H9 (cell line): ENCODE results near the gene RNU4-1. TPM values are rescaled to one million over a fixed set of nuclear protein-coding genes. Genes with fewer than 3 reads are reported as not detected.

Experiments used
- total RNA-seq: library from RNA; stranded (reverse); gene quantifications from 2 replicates; pipeline ENCODE4 v1.2.1, GENCODE V29; 2021

RNU4-1 gene
- total RNA-seq, 1 experiment from 2014 or later, result 3,262 TPM

Other genes starting within 250 kb of the RNU4-1 start
- 60.0 and 60.6 TPM in 2 replicates for gene RAB35, start 176.5 kb downstream of the RNU4-1 start, total RNA-seq
- gene GCN1, start 98.5 kb downstream of the RNU4-1 start, total RNA-seq, result 125 and 137 TPM in 2 replicates
- 2,950 and 3,019 TPM in 2 replicates for gene RPLP0, start 92.1 kb downstream of the RNU4-1 start, total RNA-seq
- 88.9 and 92.8 TPM in 2 replicates for gene PXN, start 27.5 kb downstream of the RNU4-1 start, total RNA-seq
- 2,441 and 2,702 TPM in 2 replicates for gene RNU4-2, start 1.3 kb downstream of the RNU4-1 start, total RNA-seq
- gene SIRT4, start 9.1 kb upstream of the RNU4-1 start, total RNA-seq, result 1.4 and 2.1 TPM in 2 replicates
- not detected in 2 replicates for gene PLA2G1B, start 34.5 kb upstream of the RNU4-1 start, total RNA-seq
- gene MSI1, start 75.9 kb upstream of the RNU4-1 start, total RNA-seq, result 91.5 and 93.2 TPM in 2 replicates
- 415 and 425 TPM in 2 replicates for gene COX6A1, start 144.9 kb upstream of the RNU4-1 start, total RNA-seq
- 70.4 and 77.9 TPM in 2 replicates for gene TRIAP1, start 153.1 kb upstream of the RNU4-1 start, total RNA-seq
- gene GATC, start 153.2 kb upstream of the RNU4-1 start, total RNA-seq, result 25.9 and 38.5 TPM in 2 replicates
- gene SRSF9, start 176.5 kb upstream of the RNU4-1 start, total RNA-seq, result 302 and 306 TPM in 2 replicates
- gene DYNLL1, start 202.9 kb upstream of the RNU4-1 start, total RNA-seq, result 618 and 638 TPM in 2 replicates
- gene COQ5, start 235.9 kb upstream of the RNU4-1 start, total RNA-seq, result 31.3 and 34.8 TPM in 2 replicates
- 153 and 157 TPM in 2 replicates for gene RNF10, start 241.1 kb upstream of the RNU4-1 start, total RNA-seq